Lung (tissue), 12 donors: Measurements from ENCODE around the gene MEF2C. TPM values are rescaled to one million over a fixed set of nuclear protein-coding genes. Genes with fewer than 3 reads are reported as not detected.
A peak's percentile ranks its signal among the peaks of the same experiment; 100 is the strongest.
"Not testable (repeated sequence)": the region's sequence is repeated elsewhere in the genome, so short reads cannot be mapped to it uniquely, and the experiment has no call there.

Experiments
- ATAC-seq: fragments of 200-7000 bp; cut with Tn5 transposase; one replicate; pipeline ENCODE4 v1.9.1; 2020; ENCODE audit warnings: moderate number of reproducible peaks; ENCODE audit not compliant: insufficient read depth, low FRiP score
- DNase-seq, 3 donors: peaks; one replicate each; pipeline ENCODE4 v3.0.0-alpha.2; 2013 to 2017
- H3K27ac ChIP-seq, 2 donors: one replicate each; pipeline ENCODE4 v1.5.1; 2013; ENCODE audit warnings: mild to moderate bottlenecking in 2 of 2, moderate library complexity in 2 of 2, control low read depth in 1 of 2, inconsistent platforms in 1 of 2, low read depth in 1 of 2, low read length in 1 of 2
- H3K27me3 ChIP-seq, 3 donors: one replicate each; pipeline ENCODE4 v1.5.1; 2013; ENCODE audit warnings: low read length in 2 of 3; ENCODE audit not compliant: control insufficient read depth in 3 of 3, insufficient read depth in 3 of 3
- H3K36me3 ChIP-seq, 4 donors: one replicate each; pipeline ENCODE4 v1.5.1; 2013; ENCODE audit warnings: low read length in 4 of 4, mild to moderate bottlenecking in 1 of 4, moderate library complexity in 1 of 4; ENCODE audit not compliant: control insufficient read depth in 4 of 4, insufficient read depth in 4 of 4
- H3K4me1 ChIP-seq, 5 donors: one replicate each; pipeline ENCODE4 v1.5.1; 2013; ENCODE audit warnings: low read length in 5 of 5, mild to moderate bottlenecking in 2 of 5, moderate library complexity in 1 of 5; ENCODE audit not compliant: control insufficient read depth in 5 of 5, insufficient read depth in 5 of 5
- H3K4me3 ChIP-seq: one replicate; pipeline ENCODE4 v1.5.1; 2013; ENCODE audit warnings: mild to moderate bottlenecking, control low read depth, moderate library complexity
- H3K9ac ChIP-seq, 2 donors: one replicate each; pipeline ENCODE4 v1.5.1; 2013; ENCODE audit warnings: low read length in 2 of 2, control low read depth in 1 of 2; ENCODE audit not compliant: insufficient read depth in 1 of 2
- H3K9me3 ChIP-seq, 4 donors: one replicate each; pipeline ENCODE4 v1.5.1; 2013; ENCODE audit warnings: low read length in 3 of 4, mild to moderate bottlenecking in 1 of 4, moderate library complexity in 1 of 4; ENCODE audit not compliant: control insufficient read depth in 4 of 4, insufficient read depth in 3 of 4
- WGBS, 2 donors: extraction: QIAGEN DNeasy Blood & Tissue Kit; methylation state at CpG; one replicate each; pipeline ENCODE4 v1.1.7; 2013; 5-methylcytosine and 5-hydroxymethylcytosine counted together
- polyA plus RNA-seq, 2 donors: library from polyadenylated mRNA; stranded (reverse); fragments of 200-250 nt; gene quantifications; one replicate each; pipeline ENCODE4 v1.2.1, GENCODE V29; 2013
- total RNA-seq, 2 donors: library from RNA; depleted of rRNA in 1 of 2; stranded (reverse); fragments of >200 nt in 1 of 2; gene quantifications; one replicate each; pipeline ENCODE4 v1.2.1, GENCODE V29; 2014 to 2021
- TF ChIP-seq, protein P1 (sequence below): IDR thresholded peaks from 2 replicates; pipeline ENCODE4 v1.5.1; 2012; ENCODE audit warnings: mild to moderate bottlenecking; ENCODE audit errors: control extremely low read depth, extremely low read depth
- donor health status: control.
- donor health status: control.
- donor health status: Bipolar disorder and iron deficiency.
- donor health status: healthy.
- donor health status: DM: yes; HTN: yes; CAD: no.

Gene MEF2C
- total and polyA plus RNA-seq, 4 donors = 9.1 to 138 (median 28.8) TPM

DNA sequence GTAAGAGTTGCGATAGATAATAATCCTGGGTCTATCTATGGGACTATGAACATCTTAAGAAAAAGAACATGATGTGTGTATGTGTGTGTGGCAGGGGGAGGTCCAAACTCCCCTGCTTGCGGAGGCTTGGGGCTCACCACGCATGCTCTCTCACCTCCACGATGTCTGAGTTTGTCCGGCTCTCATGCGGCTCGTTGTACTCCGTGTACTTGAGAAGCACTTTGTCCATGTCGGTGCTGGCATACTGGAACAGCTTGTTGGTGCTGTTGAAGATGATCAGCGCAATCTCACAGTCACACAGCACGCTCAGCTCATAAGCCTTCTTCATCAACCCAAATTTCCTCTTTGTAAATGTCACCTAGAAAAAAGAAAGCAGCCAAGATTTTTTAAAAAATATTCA is 78.5 kb downstream of the MEF2C start:
- no peak overlapping the region for H3K27ac ChIP-seq
- WGBS, 2 donors = 93 to 98% methylated on average over 11 of the region's 11 CpGs
- DNase-seq (no peak), ATAC-seq (no peak)
- TF ChIP-seq, protein P1, sequence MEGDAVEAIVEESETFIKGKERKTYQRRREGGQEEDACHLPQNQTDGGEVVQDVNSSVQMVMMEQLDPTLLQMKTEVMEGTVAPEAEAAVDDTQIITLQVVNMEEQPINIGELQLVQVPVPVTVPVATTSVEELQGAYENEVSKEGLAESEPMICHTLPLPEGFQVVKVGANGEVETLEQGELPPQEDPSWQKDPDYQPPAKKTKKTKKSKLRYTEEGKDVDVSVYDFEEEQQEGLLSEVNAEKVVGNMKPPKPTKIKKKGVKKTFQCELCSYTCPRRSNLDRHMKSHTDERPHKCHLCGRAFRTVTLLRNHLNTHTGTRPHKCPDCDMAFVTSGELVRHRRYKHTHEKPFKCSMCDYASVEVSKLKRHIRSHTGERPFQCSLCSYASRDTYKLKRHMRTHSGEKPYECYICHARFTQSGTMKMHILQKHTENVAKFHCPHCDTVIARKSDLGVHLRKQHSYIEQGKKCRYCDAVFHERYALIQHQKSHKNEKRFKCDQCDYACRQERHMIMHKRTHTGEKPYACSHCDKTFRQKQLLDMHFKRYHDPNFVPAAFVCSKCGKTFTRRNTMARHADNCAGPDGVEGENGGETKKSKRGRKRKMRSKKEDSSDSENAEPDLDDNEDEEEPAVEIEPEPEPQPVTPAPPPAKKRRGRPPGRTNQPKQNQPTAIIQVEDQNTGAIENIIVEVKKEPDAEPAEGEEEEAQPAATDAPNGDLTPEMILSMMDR = no peak
- H3K27me3 ChIP-seq = no peaks in the 10 kb centered on the region
- no peak overlapping the region for H3K4me3 ChIP-seq
- peaks cover 0 to 8% (median 3%) of the 10 kb centered on the region in 4 donors for H3K36me3 ChIP-seq
- H3K9ac ChIP-seq = no peak overlapping the region
- no peaks in the 10 kb centered on the region for H3K9me3 ChIP-seq
- peaks cover 0 to 2% (median 0%) of the 10 kb centered on the region in 5 donors for H3K4me1 ChIP-seq

- 69 to 91% methylated on average over 1 of the region's 1 CpG for WGBS, 2 donors
- peaks cover 0 to 12% (median 3%) of the 10 kb centered on the region in 4 donors for H3K36me3 ChIP-seq
- H3K4me3 ChIP-seq = no peak overlapping the region
- DNase-seq (peak in 2 of 3 donors; percentile 38 to 51), ATAC-seq (no peak)
- H3K9ac ChIP-seq = no peak overlapping the region
- TF ChIP-seq, protein P1 = no peak
- H3K4me1 ChIP-seq = peaks cover 0 to 2% (median 0%) of the 10 kb centered on the region in 5 donors
- no peaks in the 10 kb centered on the region for H3K27me3 ChIP-seq
- no peak overlapping the region for H3K27ac ChIP-seq
- no peaks in the 10 kb centered on the region for H3K9me3 ChIP-seq
Observed at GRCh38 chr5:88803309-88803708, 79.7 kb downstream of the MEF2C start.

- Histone ChIP-seq H3K9ac (no peak overlapping the region), H3K36me3 (peaks cover 0 to 10% (median 3%) of the 10 kb centered on the region in 4 donors), H3K27ac (no peak overlapping the region), H3K9me3 (no peaks in the 10 kb centered on the region), H3K4me3 (no peak overlapping the region), H3K27me3 (no peaks in the 10 kb centered on the region), H3K4me1 (peaks cover 0 to 2% (median 0%) of the 10 kb centered on the region in 5 donors)
- TF ChIP-seq, protein P1 = no peak
- 71 to 75% methylated on average over 2 of the region's 2 CpGs for WGBS, 2 donors
- no peak for ATAC-seq
- DNase-seq = no peak
Observed at GRCh38 chr5:88799938-88800535, 82.9 kb downstream of the MEF2C start.

- not testable (repeated sequence) for H3K27me3 ChIP-seq, ATAC-seq, H3K36me3 ChIP-seq, H3K4me3 ChIP-seq, H3K9ac ChIP-seq, DNase-seq, H3K4me1 ChIP-seq, H3K9me3 ChIP-seq, H3K27ac ChIP-seq
- 95 to 97% methylated on average over 7 of the region's 7 CpGs for WGBS, 2 donors
Observed at GRCh38 chr5:88798933-88799332, 84.1 kb downstream of the MEF2C start.

DNA sequence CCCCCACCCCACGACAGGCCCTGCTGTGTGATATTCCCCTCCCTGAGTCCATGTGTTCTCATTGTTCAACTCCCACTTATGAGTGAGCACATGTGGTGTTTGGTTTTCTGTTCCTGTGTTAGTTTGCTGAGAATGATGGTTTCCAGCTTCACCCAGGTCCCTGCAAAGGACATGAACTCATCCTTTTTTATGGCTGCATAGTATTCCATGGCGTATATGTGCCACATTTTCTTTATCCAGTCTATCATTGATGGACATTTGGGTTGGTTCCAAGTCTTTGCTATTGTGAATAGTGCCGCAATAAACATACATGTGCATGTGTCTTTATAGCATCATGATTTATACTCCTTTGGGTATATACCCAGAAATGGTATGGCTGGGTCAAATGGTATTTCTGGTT is 89.2 kb downstream of the MEF2C start:
- not testable (repeated sequence) for DNase-seq, H3K9ac ChIP-seq

More for the DNA sequence above, 89.2 kb downstream of the MEF2C start:
- not testable (repeated sequence) for H3K4me3 ChIP-seq, ATAC-seq, H3K4me1 ChIP-seq, H3K9me3 ChIP-seq, H3K27me3 ChIP-seq, H3K27ac ChIP-seq, H3K36me3 ChIP-seq
- 96% methylated on average over 3 of the region's 3 CpGs for WGBS, 2 donors
